RCC 7860 (cell line): ENCODE data around the gene DENND1A.

ENCODE experiments used
- DNase-seq: peaks from one replicate; pipeline ENCODE4 v3.0.0-alpha.2; 2015; ENCODE audit warnings: low spot score
- FAIRE-seq: peaks from 2 replicates; lab custom pipeline; 2012; peaks lifted over from hg19 to GRCh38; lab: Jason Lieb, UNC

Gene DENND1A

GRCh38 chr9:123390337-123391135 is 539.4 kb downstream of the DENND1A start:
- no peak for FAIRE-seq

DNA sequence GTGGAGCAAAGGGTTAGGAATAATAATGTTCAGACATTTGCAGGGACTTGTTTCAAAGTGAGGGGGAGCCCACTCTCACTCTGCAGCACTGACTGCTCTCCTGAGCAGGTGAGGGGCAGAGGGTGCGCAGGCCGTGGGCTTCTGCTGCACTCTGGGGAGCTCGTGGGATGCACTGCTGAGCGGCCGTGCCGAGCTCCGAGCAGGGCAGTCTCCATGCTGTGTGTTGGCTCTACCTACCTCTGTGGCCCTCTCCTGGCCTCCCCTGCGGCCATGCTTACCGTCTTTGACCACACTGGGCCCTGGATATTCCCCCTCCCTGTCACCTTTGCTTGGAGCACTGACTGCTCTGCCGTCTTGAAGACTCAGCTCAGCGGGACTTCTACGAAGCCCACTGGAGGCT is 540.2 kb downstream of the DENND1A start:
- DNase-seq: no peak
- no peak for FAIRE-seq

More at GRCh38 chr9:123390337-123391135, 539.4 kb downstream of the DENND1A start:
- DNase-seq: no peak

DNA sequence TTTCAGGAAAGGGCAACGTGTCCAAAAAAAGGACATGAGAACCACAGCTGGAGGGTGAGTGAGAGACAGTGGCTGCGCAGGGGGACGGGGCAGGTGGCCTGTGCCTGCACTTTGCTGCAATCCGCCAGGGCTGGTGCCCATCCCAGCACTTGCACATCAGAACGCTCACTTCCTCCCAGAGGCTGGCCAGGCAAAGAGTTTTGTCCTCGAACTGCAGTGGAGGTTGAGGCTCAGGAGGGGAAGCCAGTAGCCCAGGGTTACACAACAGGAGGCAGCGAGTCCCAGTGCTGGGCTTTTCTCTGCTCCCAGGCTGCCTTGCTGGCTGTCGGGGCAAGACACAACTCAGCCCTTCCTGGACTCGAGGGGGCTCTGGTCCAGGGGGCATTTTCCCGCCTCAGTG is 540.9 kb downstream of the DENND1A start:
- FAIRE-seq (no peak), DNase-seq (no peak)

- DNase-seq (no peak), FAIRE-seq (no peak)
Measured at GRCh38 chr9:123387686-123388085, 542.2 kb downstream of the DENND1A start.

DNA sequence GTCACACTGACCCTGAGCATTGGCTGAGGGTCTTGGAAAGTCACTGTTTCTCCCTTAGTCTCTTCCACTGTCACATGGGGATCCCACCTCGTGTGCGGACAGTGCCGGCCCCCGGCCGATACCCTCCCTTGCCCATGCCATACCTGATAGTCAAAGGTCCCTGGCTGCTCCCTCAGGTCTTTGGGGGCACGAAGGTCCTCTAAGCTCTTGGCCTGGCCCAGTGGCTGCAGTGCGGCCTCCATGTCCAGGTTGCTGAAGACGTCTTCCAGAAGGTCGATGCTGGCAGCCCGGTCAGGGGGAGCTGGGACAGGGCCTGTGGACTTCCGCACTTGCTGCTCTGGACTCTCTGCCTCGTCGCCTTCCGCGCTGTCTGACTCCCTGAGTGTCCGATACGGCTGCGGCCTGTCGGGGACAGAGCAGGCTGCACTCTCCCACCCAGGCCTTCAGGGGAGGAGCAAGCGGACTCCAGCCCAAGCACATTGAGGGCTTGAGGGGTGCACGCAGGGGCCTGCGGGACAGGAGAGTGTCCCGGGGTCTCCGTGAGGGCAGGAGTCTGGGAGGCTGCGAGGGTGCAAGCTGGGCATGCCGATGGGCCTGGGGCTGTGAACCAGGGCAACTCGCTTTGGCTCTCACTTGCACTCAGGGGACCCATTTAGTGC is 546.3 kb downstream of the DENND1A start:
- FAIRE-seq (no peak), DNase-seq (no peak)

GRCh38 chr9:123382653-123383511 is 547.0 kb downstream of the DENND1A start:
- DNase-seq (no peak), FAIRE-seq (no peak)

DNA sequence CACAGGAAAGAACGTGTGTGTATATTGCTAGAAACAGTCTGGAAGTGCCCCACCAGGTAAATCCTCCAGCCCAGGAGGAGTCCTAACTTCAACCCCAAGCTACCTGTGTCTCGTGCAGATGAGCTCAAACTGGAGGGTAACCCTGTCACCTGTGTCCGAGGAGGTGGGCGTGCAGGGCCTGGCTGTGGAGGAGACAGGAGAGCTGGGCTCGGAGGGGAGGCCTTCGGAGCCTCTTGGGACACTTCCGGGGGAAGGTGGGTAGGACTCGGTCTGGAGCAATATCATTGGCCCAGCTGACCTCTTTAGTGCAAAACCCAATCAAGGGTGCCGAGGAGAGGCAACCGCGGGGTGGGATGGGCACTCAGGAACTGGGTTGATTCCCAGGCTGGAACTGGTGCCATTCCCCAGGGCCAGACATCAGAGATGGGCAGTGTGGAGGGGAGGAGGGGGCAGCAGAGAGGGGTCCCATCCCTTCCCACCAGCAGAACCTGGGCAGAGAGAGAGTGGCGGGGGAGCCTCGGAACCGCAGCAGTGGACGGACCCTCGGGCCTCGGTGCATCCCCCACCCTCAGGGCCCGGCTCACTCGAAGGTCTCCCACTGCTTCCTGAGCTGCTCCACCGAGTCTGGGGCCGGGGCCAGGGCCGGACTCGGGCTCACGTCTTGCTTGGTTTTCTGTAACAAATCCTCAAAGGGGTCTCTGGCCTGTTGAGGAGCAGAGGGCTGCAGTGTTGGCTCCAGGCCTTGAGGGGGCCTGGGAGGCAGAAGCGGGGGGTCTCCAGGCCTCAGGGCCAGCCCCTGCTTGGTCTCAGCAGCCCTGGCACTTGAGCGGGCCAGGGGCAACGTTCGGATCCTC is 548.8 kb downstream of the DENND1A start:
- FAIRE-seq: no peak

GRCh38 chr9:123378956-123379660 is 550.8 kb downstream of the DENND1A start:
- FAIRE-seq (no peak), DNase-seq (no peak)

More for the DNA sequence above, 548.8 kb downstream of the DENND1A start:
- no peak for DNase-seq

GRCh38 chr9:123378025-123378424 is 551.9 kb downstream of the DENND1A start:
- FAIRE-seq: no peak
- no peak for DNase-seq

DNA sequence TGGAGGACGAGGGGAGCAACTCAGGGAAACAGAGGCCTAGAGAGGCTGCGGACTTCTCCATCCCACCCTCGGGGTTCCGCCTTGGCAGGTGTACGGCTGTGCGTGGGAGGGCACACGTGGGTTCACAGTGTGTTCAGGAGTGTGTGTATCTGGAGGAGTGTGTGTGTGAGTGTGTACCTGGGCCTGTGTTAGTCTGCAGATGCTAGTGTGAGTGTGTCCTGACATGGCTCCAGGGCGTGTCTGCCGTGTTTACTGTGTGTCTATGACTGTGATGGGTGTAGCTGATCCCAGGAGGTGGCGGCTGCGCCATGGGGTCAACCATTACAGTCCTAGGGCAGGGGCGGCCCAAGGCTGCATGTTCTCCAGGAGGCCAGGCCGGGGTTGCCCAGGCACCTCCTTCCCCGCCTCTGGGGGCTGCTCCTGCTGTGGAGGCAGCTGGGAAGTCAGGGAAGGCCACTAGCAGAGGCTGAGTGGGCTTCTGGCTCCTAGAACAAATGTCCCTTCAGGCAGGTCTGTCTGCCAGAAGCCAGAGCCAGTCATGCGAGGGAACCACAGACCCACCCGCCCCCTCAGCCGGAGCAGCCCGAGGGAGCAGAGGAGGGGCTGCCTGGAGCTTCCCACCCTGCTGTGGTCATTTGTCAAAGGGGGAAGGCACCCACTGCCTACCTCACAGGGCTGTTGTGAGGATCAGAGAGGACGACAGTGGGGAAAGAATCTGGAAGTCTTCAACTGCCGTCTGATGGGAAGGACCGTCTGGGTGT is 552.5 kb downstream of the DENND1A start:
- FAIRE-seq (no peak), DNase-seq (peak; percentile 13)

- DNase-seq (no peak), FAIRE-seq (no peak)
Measured at GRCh38 chr9:123376218-123377071, 553.5 kb downstream of the DENND1A start.

DNA sequence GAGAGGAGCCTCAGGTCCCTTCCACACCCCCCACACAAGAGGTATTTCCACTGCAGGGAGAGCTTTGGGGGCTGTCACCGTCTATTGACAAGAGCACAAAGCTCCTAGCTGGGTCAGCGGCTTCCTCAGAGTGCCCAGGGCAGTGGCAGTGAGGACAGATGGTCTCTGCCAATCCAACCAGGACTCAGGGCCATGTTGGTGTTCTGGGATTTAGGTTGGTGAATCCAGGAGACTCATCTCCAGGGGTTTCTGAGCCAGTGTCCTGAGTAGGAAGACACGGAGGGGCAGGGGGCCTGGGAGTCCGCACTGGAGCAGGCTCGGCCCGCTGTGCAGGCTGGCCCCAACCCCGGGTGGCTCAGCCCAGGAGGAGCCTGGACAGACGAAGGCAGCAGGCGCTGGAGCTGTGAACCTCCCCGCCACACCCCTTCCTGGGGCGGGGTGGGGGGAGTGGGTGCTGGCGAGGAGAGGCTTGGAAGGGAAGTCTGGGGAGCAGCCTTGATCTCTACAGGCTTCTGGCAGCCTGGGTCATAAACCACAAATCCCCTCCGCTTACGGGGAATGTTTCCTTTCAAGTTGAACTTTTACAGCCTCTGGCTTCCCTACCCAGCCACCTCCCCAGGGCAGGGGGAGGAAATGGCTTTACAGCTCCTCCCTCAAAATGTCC is 554.3 kb downstream of the DENND1A start:
- peak; percentile 70 for DNase-seq
- peak; percentile 52 for FAIRE-seq

DNA sequence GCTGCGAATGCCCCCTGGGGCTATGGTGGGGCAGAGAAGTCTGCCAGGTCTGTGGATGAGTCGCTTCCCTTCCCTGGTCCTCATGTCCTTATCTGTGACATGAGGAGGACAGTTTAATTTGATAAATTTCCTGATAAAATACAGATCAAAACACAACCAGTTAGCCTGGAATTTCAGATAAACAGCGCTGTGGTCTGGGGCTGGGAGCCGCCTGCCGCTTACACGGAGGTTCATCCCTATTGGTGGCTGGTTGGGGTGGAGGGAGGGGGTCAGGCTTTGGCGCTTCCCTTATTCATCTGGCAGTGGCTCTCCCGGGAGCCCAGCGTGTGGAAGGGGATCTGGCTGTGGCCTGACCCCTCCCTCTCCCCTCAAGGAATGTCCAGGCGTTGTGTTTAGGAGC is 556.0 kb downstream of the DENND1A start:
- DNase-seq (no peak), FAIRE-seq (no peak)

DNA sequence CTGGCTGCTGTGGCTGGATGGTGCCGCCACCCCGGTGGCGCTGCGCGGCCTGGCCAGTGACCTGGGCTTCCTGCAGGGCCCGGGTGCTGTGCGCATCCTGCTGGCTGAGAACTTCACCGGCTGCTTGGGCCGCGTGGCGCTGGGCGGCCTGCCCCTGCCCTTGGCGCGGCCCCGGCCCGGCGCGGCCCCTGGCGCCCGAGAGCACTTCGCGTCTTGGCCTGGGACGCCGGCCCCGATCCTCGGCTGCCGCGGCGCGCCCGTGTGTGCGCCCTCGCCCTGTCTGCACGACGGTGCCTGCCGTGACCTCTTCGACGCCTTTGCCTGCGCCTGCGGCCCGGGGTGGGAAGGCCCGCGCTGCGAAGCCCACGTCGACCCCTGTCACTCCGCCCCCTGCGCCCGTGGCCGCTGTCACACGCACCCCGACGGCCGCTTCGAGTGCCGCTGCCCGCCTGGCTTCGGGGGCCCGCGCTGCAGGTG is 556.4 kb downstream of the DENND1A start:
- DNase-seq (no peak), FAIRE-seq (no peak)

DNA sequence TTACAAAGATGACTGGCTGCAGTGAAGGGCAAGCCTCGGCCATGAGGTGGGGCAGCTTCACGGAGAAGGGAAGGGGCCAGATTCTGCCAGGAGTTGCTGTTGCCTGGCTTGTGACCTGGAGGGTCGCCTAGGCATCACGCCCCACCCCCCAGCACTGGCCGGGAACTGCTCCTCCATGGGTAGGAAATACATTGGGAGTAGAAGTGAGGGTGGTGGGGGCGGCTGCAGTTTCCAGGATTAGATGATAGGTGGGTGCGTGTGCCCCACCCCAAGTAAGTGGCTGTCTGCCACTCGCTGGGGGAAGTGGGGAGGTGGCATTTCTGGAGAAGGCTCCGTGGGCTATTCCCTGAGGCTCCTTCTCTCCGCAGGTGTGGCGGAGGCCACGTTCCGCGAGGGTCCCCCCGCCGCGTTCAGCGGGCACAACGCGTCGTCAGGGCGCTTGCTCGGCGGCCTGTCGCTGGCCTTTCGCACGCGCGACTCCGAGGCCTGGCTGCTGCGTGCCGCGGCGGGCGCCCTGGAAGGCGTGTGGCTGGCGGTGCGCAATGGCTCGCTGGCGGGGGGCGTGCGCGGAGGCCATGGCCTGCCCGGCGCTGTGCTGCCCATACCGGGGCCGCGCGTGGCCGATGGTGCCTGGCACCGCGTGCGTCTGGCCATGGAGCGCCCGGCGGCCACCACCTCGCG is 557.0 kb downstream of the DENND1A start:
- DNase-seq (no peak), FAIRE-seq (no peak)

- DNase-seq: no peak
- FAIRE-seq: no peak
Measured at GRCh38 chr9:123371805-123372590, 557.9 kb downstream of the DENND1A start.
